ENCODE measurements around the gene TBCD.

TBCD gene

GRCh38 chr17:82941021-82942001 is 189.4 kb downstream of the TBCD start:
- ChIA-PET POLR2A (no interaction called here), CTCF (no interaction called here)
- TF ChIP-seq CTCF (IDR thresholded peaks at IDR 0.05; ENCODE audit: control extremely low read depth, extremely low read depth, low read depth, missing control alignments), result no peak
- no peak for DNase-seq (ENCODE audit: extremely low spot score)

GRCh38 chr17:82942166-82943130 is 190.6 kb downstream of the TBCD start:
- TF ChIP-seq CTCF (IDR thresholded peaks at IDR 0.05; ENCODE audit: control extremely low read depth, extremely low read depth, low read depth, missing control alignments), result no peak
- CTCF ChIA-PET, result interaction anchor here (0.9 kb wide), 1 partner anchor 82 kb away, joined by 3 read pairs; no protein-coding TSS in a partner anchor
- POLR2A ChIA-PET, result no interaction called here
- no peak for DNase-seq (ENCODE audit: extremely low spot score)

GRCh38 chr17:82943339-82943738 is 191.5 kb downstream of the TBCD start:
- no peak for TF ChIP-seq CTCF (IDR thresholded peaks at IDR 0.05; ENCODE audit: control extremely low read depth, extremely low read depth, low read depth, missing control alignments)
- no peak for DNase-seq (ENCODE audit: extremely low spot score)
- ChIA-PET POLR2A (no interaction called here), CTCF (no interaction called here)

- TF ChIP-seq CTCF (IDR thresholded peaks at IDR 0.05; ENCODE audit: control extremely low read depth, extremely low read depth, low read depth, missing control alignments), result no peak
- no peak for DNase-seq (ENCODE audit: extremely low spot score)
- CTCF ChIA-PET, result no interaction called here
- POLR2A ChIA-PET, result no interaction called here
These were observed 191.9 kb downstream of the TBCD start for GRCh38 chr17:82943751-82944150.

GRCh38 chr17:82944990-82945389 is 193.1 kb downstream of the TBCD start:
- no peak for TF ChIP-seq CTCF (IDR thresholded peaks at IDR 0.05; ENCODE audit: control extremely low read depth, extremely low read depth, low read depth, missing control alignments)
- CTCF ChIA-PET, result no interaction called here

GRCh38 chr17:82946081-82946480 is 194.2 kb downstream of the TBCD start:
- TF ChIP-seq CTCF (IDR thresholded peaks at IDR 0.05; ENCODE audit: control extremely low read depth, extremely low read depth, low read depth, missing control alignments), result no peak
- no peak for DNase-seq (ENCODE audit: extremely low spot score)
- ChIA-PET POLR2A (no interaction called here), CTCF (interaction anchor here (1.0 kb wide), 1 partner anchor 32 kb away, joined by 4 read pairs; no protein-coding TSS in a partner anchor)

More at GRCh38 chr17:82944990-82945389, 193.1 kb downstream of the TBCD start:
- POLR2A ChIA-PET, result no interaction called here
- DNase-seq (ENCODE audit: extremely low spot score), result no peak
